Activated CD4-positive, alpha-beta T cell treated with anti-CD3 and anti-CD28 coated beads for 36 hours (primary cell): ENCODE data around the gene ST8SIA6. TPM values are rescaled to one million over a fixed set of nuclear protein-coding genes. Genes with fewer than 3 reads are reported as not detected.
"Not testable (repeated sequence)": the region's sequence is repeated elsewhere in the genome, so short reads cannot be mapped to it uniquely, and the experiment has no call there.

ENCODE experiments used
- ATAC-seq: fragments of 200-7000 bp; cut with Tn5 transposase; one replicate; pipeline ENCODE4 v1.10.0; 2021; ENCODE audit warnings: mild to moderate bottlenecking, moderate library complexity
- CTCF ChIA-PET: fragments of 350-600 bp; sonication (Branson Sonifier 250); formaldehyde crosslinking; loops from one replicate; lab custom pipeline; 2021; ENCODE audit warnings: antibody characterized with exemption; lab: Charles Lee
- POLR2A ChIA-PET: fragments of 350-600 bp; sonication (Branson Sonifier 250); formaldehyde crosslinking; loops from one replicate; lab custom pipeline; 2021; ENCODE audit warnings: antibody characterized with exemption, inconsistent platforms; lab: Charles Lee
- DNase-seq: peaks from one replicate; pipeline ENCODE4 v3.0.0-alpha.2; 2020
- H3K27ac Mint-ChIP-seq: one replicate; pipeline ENCODE4 v1.8.0; 2021; ENCODE audit warnings: mixed read lengths
- H3K27me3 Mint-ChIP-seq: one replicate; pipeline ENCODE4 v1.8.0; 2021; ENCODE audit warnings: mixed read lengths
- H3K36me3 Mint-ChIP-seq: one replicate; pipeline ENCODE4 v1.8.0; 2021; ENCODE audit warnings: low read depth, mixed read lengths
- H3K4me1 Mint-ChIP-seq: one replicate; pipeline ENCODE4 v1.8.0; 2021; ENCODE audit warnings: mixed read lengths
- H3K4me3 Mint-ChIP-seq: one replicate; pipeline ENCODE4 v1.8.0; 2021; ENCODE audit warnings: mild to moderate bottlenecking, moderate library complexity, mixed read lengths
- H3K9me3 Mint-ChIP-seq: one replicate; pipeline ENCODE4 v1.8.0; 2021; ENCODE audit warnings: low read depth, mixed read lengths
- intact Hi-C, 2 experiments: fragments of 100-400 bp; cut with DNase I in 1 of 2; cut with micrococcal nuclease in 1 of 2; formaldehyde crosslinking; loops; one replicate each; pipeline versions ENCODE4 v1.14.2 to v1.15.1; 2022 to 2024; cut with DNase I, micrococcal nuclease
- total RNA-seq, 2 experiments: library from RNA; stranded (reverse); gene quantifications; one replicate each; pipeline ENCODE4 v1.2.3, GENCODE V29; 2021

Gene ST8SIA6, protein sequence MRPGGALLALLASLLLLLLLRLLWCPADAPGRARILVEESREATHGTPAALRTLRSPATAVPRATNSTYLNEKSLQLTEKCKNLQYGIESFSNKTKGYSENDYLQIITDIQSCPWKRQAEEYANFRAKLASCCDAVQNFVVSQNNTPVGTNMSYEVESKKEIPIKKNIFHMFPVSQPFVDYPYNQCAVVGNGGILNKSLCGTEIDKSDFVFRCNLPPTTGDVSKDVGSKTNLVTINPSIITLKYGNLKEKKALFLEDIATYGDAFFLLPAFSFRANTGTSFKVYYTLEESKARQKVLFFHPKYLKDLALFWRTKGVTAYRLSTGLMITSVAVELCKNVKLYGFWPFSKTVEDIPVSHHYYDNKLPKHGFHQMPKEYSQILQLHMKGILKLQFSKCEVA
- not detected for total RNA-seq

DNA sequence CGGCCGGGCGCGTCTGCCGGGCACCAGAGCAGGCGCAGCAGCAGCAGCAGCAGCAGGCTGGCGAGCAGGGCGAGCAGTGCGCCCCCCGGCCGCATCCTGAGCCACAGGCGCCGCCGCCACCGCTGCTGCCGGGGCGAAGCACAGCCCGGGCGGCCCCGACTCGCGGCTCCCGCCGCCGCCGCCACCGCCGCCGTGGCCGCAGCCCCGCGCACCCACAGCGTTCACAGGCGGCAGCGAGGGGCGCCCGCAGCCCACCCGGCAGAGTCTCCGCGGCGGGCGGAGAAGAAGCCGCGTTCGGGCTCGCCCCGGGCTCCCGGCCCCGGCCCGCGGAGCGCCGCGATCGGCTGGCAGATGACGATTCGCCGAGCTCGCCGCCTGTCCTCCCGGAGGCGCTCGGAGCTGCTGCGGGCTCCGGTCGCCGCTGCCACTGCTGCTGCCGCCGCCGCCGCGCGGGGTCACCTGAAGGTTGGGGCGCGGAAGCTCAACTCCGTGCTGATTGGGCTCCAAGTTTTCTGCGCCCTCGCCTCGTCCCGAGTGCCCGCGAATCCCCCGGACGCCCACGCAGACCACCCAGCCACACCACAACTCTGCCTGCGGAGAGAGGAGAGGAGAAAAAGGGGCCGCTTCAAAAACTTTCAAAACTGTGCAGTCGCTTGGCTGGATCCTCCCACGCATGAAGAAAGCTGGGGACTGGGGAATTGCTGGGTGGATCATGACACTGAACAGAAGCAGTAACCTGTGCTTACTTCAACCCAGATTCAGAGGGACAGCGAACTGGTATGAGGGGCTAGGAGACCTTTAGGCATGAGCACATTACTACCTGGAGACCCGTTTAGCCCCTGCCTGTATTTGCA is at the start of gene ST8SIA6:
Gene ST8SIA6 (minus strand): TSS at position 435 of the 854 bp plus-strand sequence. CDS start 340 bp downstream, at position 95.
- H3K36me3 Mint-ChIP-seq, result no peaks in the 10 kb centered on the region
- H3K4me1 Mint-ChIP-seq, result peaks cover 16% of the 10 kb centered on the region
- H3K4me3 Mint-ChIP-seq, result peak within 1 kb of the TSS; percentile 72
- peaks cover 5% of the 10 kb centered on the region for H3K9me3 Mint-ChIP-seq
- ChIA-PET POLR2A (interaction anchor here (0.7 kb wide), 1 partner anchor 18 kb away, joined by 4 read pairs; no protein-coding TSS in a partner anchor), CTCF (interaction anchor here (0.5 to 1.4 kb wide), 7 partner anchors 9 to 739 kb away, joined by 3 to 6 read pairs (median 3); no protein-coding TSS in a partner anchor)
- DNase-seq (peak; percentile 69), ATAC-seq (peak; percentile 74)
- intact Hi-C loops, result no loop called here
- no peak within 1 kb of the TSS for H3K27ac Mint-ChIP-seq
- H3K27me3 Mint-ChIP-seq, result peaks cover 30% of the 10 kb centered on the region

DNA sequence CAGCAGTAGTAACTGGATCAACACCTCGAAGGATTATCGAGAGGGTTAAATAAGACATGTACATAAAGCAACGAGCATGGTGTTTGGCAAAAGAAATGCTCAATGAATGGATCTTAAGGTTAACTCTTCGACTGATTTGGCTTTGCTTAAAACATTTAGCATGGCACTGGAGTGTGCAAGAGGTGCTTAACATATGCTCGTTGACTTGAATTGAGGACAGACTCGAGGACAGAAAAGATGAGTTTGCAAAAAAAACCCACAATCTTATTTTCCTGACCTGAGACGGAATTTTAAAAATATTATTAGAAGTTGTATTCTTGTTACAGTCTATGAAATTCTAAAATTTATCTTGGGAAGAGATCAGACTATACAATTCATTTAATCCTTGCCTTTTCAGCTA is 49.4 kb upstream of the ST8SIA6 start:
- POLR2A ChIA-PET, result no interaction called here
- CTCF ChIA-PET, result interaction anchor here (0.6 to 1.1 kb wide), 3 partner anchors 13 to 151 kb away, joined by 3 read pairs; no protein-coding TSS in a partner anchor
- ATAC-seq (no peak), DNase-seq (no peak)
- Mint-ChIP-seq H3K4me1 (peaks cover 10% of the 10 kb centered on the region), H3K27me3 (no peaks in the 10 kb centered on the region), H3K36me3 (no peaks in the 10 kb centered on the region), H3K27ac (no peak overlapping the region), H3K9me3 (peaks cover 3% of the 10 kb centered on the region), H3K4me3 (no peak overlapping the region)
- intact Hi-C loops, result no loop called here

DNA sequence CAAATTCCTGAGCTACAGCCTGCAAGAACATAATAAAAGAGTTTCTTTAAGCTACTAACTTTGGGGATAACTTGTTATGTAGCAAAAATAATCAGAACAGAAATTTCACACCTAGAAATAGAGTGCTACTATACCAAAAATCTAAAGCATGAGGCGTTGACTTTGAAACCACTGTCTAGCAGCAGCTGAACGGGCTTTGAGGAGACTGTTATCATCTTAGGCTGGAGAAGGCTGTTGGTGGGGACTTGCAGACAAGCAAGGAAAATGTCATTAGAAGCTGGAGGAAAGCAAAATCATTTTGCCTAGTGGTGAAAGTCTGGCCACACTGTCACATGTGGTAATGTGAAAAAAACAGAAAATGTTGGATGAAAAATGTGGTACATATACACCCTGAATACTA is 48.4 kb upstream of the ST8SIA6 start:
- ATAC-seq, result no peak
- H3K9me3 Mint-ChIP-seq, result no peaks in the 10 kb centered on the region
- H3K27ac Mint-ChIP-seq, result no peak overlapping the region
- H3K4me3 Mint-ChIP-seq, result no peak overlapping the region
- H3K36me3 Mint-ChIP-seq, result no peaks in the 10 kb centered on the region
- CTCF ChIA-PET, result interaction anchor here (0.8 to 1.4 kb wide), 4 partner anchors 15 to 241 kb away, joined by 3 read pairs; no protein-coding TSS in a partner anchor
- H3K27me3 Mint-ChIP-seq, result no peaks in the 10 kb centered on the region
- POLR2A ChIA-PET, result interaction anchor here (0.6 kb wide), 1 partner anchor 683 kb away, joined by 3 read pairs; no protein-coding TSS in a partner anchor
- H3K4me1 Mint-ChIP-seq, result peaks cover 10% of the 10 kb centered on the region
- intact Hi-C loops, result no loop called here
- DNase-seq, result no peak

DNA sequence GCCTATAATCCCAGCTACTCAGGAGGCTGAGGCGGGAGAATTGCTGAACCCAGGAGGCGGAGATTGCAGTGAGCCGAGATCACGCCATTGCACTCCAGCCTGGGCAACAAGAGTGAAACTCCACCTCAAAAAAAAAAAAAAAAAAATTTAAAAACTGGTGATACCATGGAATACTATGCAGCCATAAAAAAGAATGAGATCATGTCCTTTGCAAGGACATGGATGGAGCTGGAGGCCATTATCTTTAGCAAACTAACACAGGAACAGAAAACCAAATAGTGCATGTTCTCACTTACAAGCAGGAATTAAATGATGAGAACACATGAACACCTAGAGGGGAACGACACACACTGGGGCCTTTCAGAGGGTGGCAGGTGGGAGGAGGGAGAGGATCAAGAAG is 44.6 kb upstream of the ST8SIA6 start:
- H3K27ac Mint-ChIP-seq, H3K27me3 Mint-ChIP-seq, H3K9me3 Mint-ChIP-seq, H3K36me3 Mint-ChIP-seq, intact Hi-C loops, DNase-seq, POLR2A ChIA-PET, ATAC-seq, H3K4me1 Mint-ChIP-seq, H3K4me3 Mint-ChIP-seq: not testable (repeated sequence)
- CTCF ChIA-PET, result interaction anchor here (0.7 kb wide), 1 partner anchor 90 kb away, joined by 5 read pairs; no protein-coding TSS in a partner anchor

DNA sequence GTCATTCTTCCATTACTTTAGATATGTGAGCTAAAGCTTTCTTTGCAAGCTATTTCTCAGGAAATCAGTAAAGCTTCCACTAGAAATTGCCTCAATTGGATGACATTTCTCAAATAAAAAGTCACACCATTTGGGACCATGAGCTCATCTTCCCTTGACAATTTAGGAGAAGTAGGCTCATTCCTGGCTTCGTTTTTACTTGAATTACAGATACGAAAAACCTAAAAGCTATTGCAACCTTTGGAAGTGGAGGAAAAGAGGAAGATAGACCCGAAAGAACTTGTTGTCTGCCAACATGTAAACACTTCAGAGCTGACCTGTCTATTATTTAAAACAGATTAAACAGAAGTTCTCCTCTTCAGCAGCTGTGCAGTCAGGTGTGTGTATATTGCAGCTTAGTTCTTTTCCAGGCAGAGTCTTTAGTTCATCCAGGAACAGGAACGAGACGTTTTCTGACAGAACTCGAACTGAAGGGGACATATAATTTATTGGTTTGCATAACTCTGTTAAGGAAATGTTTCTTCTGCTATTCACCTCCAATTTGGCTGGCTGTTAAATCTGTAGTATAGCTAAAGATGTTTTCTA is 43.1 kb upstream of the ST8SIA6 start:
- CTCF ChIA-PET, result interaction anchor here (0.9 kb wide), 1 partner anchor 13 kb away, joined by 3 read pairs; no protein-coding TSS in a partner anchor
- no peaks in the 10 kb centered on the region for H3K9me3 Mint-ChIP-seq
- intact Hi-C loops, result no loop called here
- no peak overlapping the region for H3K27ac Mint-ChIP-seq
- no peak for DNase-seq
- ATAC-seq, result no peak
- H3K4me1 Mint-ChIP-seq, result no peaks in the 10 kb centered on the region
- H3K4me3 Mint-ChIP-seq, result no peak overlapping the region
- H3K27me3 Mint-ChIP-seq, result peaks cover 2% of the 10 kb centered on the region
- POLR2A ChIA-PET, result no interaction called here
- no peaks in the 10 kb centered on the region for H3K36me3 Mint-ChIP-seq

DNA sequence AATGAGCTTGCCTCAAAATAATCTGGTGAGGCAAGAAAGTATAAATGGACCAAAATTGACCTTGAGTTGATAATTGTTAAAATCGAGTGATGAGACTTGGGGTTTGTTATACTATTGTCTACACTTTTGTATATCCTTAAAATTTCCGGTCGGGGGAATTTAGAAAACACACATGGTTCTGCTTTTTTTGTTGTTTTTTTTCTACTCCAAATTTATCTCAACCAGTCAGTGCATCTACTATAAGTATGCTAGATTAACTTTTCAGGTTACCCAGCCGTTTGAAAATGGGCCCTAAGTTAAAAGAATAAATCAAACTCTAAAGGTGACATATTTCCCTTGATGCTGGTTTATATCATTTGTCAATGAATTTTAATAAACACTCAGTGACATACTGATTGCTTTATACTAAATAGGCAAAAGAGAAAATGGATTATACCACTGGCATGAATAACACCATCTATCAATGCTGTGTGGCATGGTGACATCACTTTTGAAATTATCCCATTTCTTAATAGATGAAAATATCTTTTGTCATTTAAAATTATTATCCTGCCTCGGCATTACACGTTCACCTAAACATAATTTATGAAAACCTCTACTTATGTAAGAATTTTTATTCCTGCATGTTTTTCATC is 40.3 kb upstream of the ST8SIA6 start:
- Mint-ChIP-seq H3K4me1 (no peaks in the 10 kb centered on the region), H3K9me3 (no peaks in the 10 kb centered on the region), H3K4me3 (no peak overlapping the region), H3K27ac (no peak overlapping the region), H3K36me3 (no peaks in the 10 kb centered on the region), H3K27me3 (peaks cover 2% of the 10 kb centered on the region)
- intact Hi-C loops, result no loop called here
- ATAC-seq, result no peak
- CTCF ChIA-PET, result no interaction called here
- no peak for DNase-seq
- POLR2A ChIA-PET, result interaction anchor here (0.6 kb wide), 1 partner anchor 21 kb away, joined by 3 read pairs; no protein-coding TSS in a partner anchor

DNA sequence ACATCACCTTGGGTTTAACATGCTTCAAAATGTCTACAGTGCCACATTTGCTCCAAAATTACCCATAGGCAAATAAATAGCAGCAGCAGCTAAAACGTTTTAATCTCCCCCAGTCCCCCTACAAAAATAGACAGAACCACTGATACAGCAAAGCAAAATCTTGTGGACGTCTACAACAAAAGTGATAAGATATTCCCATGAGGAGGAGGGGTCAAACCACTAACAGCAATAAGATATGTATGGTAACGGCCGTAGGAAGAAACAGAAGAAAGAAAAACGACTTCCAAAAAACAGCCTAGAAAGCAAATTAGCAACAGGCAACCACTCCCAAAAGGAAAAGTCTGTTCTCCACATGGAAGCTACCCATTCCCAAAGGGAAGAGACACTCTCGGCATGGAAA is 34.5 kb upstream of the ST8SIA6 start:
- no peaks in the 10 kb centered on the region for H3K36me3 Mint-ChIP-seq
- CTCF ChIA-PET, result no interaction called here
- no peak overlapping the region for H3K27ac Mint-ChIP-seq
- H3K4me3 Mint-ChIP-seq, result no peak overlapping the region
- POLR2A ChIA-PET, result no interaction called here
- H3K4me1 Mint-ChIP-seq, result no peaks in the 10 kb centered on the region
- intact Hi-C loops, result no loop called here
- H3K27me3 Mint-ChIP-seq, result no peaks in the 10 kb centered on the region
- DNase-seq, result no peak
- ATAC-seq, result no peak
- peaks cover 2% of the 10 kb centered on the region for H3K9me3 Mint-ChIP-seq

DNA sequence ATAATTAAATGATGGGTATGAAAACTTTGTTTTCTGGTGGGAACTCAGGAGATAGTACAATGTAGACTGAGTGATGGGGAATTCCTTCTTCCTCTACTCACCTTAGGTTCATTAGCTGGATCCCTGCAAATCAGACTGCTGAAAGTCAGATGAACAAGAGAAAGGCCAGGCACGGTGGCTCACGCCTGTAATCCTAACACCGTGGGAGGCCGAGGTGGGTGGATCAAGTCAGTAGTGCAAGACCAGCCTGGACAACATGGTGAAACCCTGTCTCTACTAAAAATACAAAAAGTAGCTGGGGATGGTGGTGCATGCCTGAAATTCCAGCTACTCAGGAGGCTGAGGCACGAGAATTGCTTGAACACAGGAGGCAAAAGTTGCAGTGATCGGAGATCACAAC is 28.7 kb upstream of the ST8SIA6 start:
- H3K27me3 Mint-ChIP-seq, result peaks cover 12% of the 10 kb centered on the region
- H3K27ac Mint-ChIP-seq, result no peak overlapping the region
- DNase-seq, result no peak
- CTCF ChIA-PET, result interaction anchor here (0.8 kb wide), 1 partner anchor 29 kb away, joined by 3 read pairs; the partner anchor contains the start of gene ST8SIA6
- H3K9me3 Mint-ChIP-seq, result peaks cover 6% of the 10 kb centered on the region
- H3K4me1 Mint-ChIP-seq, result peaks cover 3% of the 10 kb centered on the region
- H3K36me3 Mint-ChIP-seq, result no peaks in the 10 kb centered on the region
- intact Hi-C loops, result no loop called here
- no peak overlapping the region for H3K4me3 Mint-ChIP-seq
- no peak for ATAC-seq
- POLR2A ChIA-PET, result no interaction called here

DNA sequence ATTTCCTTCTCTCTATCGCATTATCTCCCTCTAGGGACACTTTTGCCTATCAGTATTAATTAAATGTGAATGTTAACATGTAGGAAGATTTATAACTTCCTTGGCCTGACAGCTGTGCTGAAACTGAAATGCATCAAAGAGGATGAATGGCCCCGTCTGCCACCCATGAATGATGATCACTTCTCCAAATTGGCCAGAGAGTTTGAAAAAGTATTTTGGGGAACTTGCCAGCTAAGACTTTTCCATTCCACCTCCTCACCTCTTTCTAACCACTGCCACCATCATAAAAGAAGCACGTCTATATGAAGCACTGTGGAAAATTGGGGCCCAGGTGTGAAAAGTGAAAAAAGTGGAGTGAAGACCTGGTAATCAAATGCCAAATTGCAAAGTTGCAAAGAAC is 25.4 kb upstream of the ST8SIA6 start:
- POLR2A ChIA-PET, result no interaction called here
- no peak for ATAC-seq

DNA sequence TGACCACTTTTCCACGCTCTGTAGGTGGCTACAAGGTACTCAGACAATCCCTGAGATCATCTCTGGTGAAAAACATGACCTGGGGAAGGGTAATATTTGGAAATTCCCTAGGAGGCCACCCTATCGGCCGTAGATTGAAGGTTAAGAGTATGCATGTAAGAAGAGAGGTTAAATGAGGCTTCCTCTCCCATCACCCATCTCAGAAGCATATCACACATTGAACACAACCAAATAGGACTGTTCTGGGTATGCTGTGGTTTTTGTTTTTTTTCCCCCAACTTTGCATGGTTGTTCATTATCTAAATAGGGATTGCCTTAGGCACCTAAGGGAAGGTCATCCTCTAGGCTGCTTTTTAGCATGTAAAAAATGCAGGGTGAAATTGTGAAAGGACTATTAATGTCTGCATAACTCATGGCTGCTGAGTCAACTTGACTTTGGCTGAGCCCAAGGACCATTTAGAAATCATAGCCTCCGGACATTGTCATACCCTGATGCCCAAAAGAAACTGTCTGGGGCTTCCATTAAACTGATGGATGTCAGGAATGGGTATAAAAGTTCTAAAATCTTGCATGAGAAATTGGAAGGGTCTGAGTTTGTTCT is 24.7 kb upstream of the ST8SIA6 start:
- DNase-seq (no peak), ATAC-seq (no peak)
- H3K27ac Mint-ChIP-seq, result no peak overlapping the region
- H3K4me3 Mint-ChIP-seq, result no peak overlapping the region
- ChIA-PET POLR2A (no interaction called here), CTCF (no interaction called here)
- intact Hi-C loops, result no loop called here
- peaks cover 3% of the 10 kb centered on the region for H3K4me1 Mint-ChIP-seq
- peaks cover 5% of the 10 kb centered on the region for H3K9me3 Mint-ChIP-seq
- H3K27me3 Mint-ChIP-seq, result peaks cover 16% of the 10 kb centered on the region
- no peaks in the 10 kb centered on the region for H3K36me3 Mint-ChIP-seq

More for the DNA sequence above, 25.4 kb upstream of the ST8SIA6 start:
- peaks cover 3% of the 10 kb centered on the region for H3K4me1 Mint-ChIP-seq
- no peak for DNase-seq
- no peaks in the 10 kb centered on the region for H3K36me3 Mint-ChIP-seq
- peaks cover 15% of the 10 kb centered on the region for H3K27me3 Mint-ChIP-seq
- H3K27ac Mint-ChIP-seq, result no peak overlapping the region
- CTCF ChIA-PET, result no interaction called here
- H3K9me3 Mint-ChIP-seq, result peaks cover 5% of the 10 kb centered on the region
- H3K4me3 Mint-ChIP-seq, result no peak overlapping the region
- intact Hi-C loops, result no loop called here
